Stimulated activated CD8-positive, alpha-beta memory T cell treated with anti-CD3 and anti-CD28 coated beads, Interleukin-7, amount 100 ng/mL, for 4 hours (primary cell): ENCODE data around the gene VPS72.

Experiments used
- DNase-seq, 2 donors: peaks; one replicate each; pipeline ENCODE4 v3.0.0-alpha.2; 2020; ENCODE audit warnings: low read depth in 2 of 2

Gene VPS72

GRCh38 chr1:151145304-151146071, 44.5 kb downstream of the VPS72 start:
- DNase-seq, result no peak

- no peak for DNase-seq
Observed at GRCh38 chr1:151144474-151145303, 45.3 kb downstream of the VPS72 start.

GRCh38 chr1:151143986-151144385, 46.0 kb downstream of the VPS72 start:
- DNase-seq, result no peak

- DNase-seq, result no peak
Observed at GRCh38 chr1:151143057-151143435, 47.0 kb downstream of the VPS72 start.

- no peak for DNase-seq
Observed at GRCh38 chr1:151142411-151143056, 47.5 kb downstream of the VPS72 start.

- DNase-seq, result no peak
Observed at GRCh38 chr1:151137789-151138188, 52.2 kb downstream of the VPS72 start.

GRCh38 chr1:151135433-151136385, 54.3 kb downstream of the VPS72 start:
- DNase-seq, result no peak

- no peak for DNase-seq
Observed at GRCh38 chr1:151134991-151135390, 55.0 kb downstream of the VPS72 start.

GRCh38 chr1:151134396-151134795, 55.6 kb downstream of the VPS72 start:
- no peak for DNase-seq

- no peak for DNase-seq
Observed at GRCh38 chr1:151133018-151133806, 56.8 kb downstream of the VPS72 start.

- DNase-seq, result no peak
Observed at GRCh38 chr1:151132335-151133017, 57.5 kb downstream of the VPS72 start.

- no peak for DNase-seq
Observed at GRCh38 chr1:151131701-151132334, 58.2 kb downstream of the VPS72 start.

GRCh38 chr1:151130987-151131586, 58.9 kb downstream of the VPS72 start:
- peak; percentile 74 to 76 for DNase-seq

- no peak for DNase-seq
Observed at GRCh38 chr1:151128800-151129199, 61.2 kb downstream of the VPS72 start.
